ENCODE data around the gene MSH6. TPM values are rescaled to one million over a fixed set of nuclear protein-coding genes. Genes with fewer than 3 reads are reported as not detected.
A peak's percentile ranks its signal among the peaks of the same experiment; 100 is the strongest.

Gene MSH6
- total and polyA plus RNA-seq, 2 of the 13 experiments (the other 11 are each of a cell fraction or from before 2014, with no cell fraction given): 20.8 to 113 TPM

GRCh38 chr2:47779426-47779790, 3.5 kb upstream of the MSH6 start:
- no peaks in the 10 kb centered on the region for H3K9me3 ChIP-seq (ENCODE audit: low read length)
- FAIRE-seq: no peak
- peaks cover 0 to 28% of the 10 kb centered on the region in 2 experiments; a peak in 3 of 5 replicates for H3K27me3 ChIP-seq (ENCODE audit: control insufficient read depth in 1 of 2, insufficient read depth in 2 of 2, low read length in 2 of 2)
- BruUV-seq (replicated peaks): no TSS peak
- peaks cover 29% of the 10 kb centered on the region for H3K4me1 ChIP-seq (ENCODE audit: insufficient read depth, low read length)
- ATAC-seq: no peak
- H3K36me3 ChIP-seq (replicated peaks in 1 of 2; ENCODE audit: control insufficient read depth in 1 of 2, insufficient read depth in 2 of 2, low read length in 2 of 2): no peaks in the 10 kb centered on the region
- in situ Hi-C loops (cut with HindIII; ENCODE audit: extremely low pct_ligation_motif_present, low pct_unique_long_range_greater_than_20kb): no loop called here
- TF ChIP-seq CCDC6 (CRISPR knock-in tag; IDR thresholded peaks at IDR 0.05): no peak
- TF ChIP-seq HNF4G (IDR thresholded peaks at IDR 0.05; ENCODE audit: borderline replicate concordance, low read depth, low read length): no peak
- TF ChIP-seq HNF4G (CRISPR knock-in tag; IDR thresholded peaks at IDR 0.05; ENCODE audit: borderline replicate concordance, low read depth): no peak
- no peak for TF ChIP-seq DRAP1 (CRISPR knock-in tag; IDR thresholded peaks at IDR 0.05)
- no peak for TF ChIP-seq SATB2 (CRISPR knock-in tag; IDR thresholded peaks at IDR 0.05)
- no peak for TF ChIP-seq ZNF331 (CRISPR knock-in tag; IDR thresholded peaks at IDR 0.05)
- TF ChIP-seq IRF2 (CRISPR knock-in tag; IDR thresholded peaks at IDR 0.05): no peak
- TF ChIP-seq ZNF326 (CRISPR knock-in tag; IDR thresholded peaks at IDR 0.05; ENCODE audit: borderline replicate concordance): no peak
- TF ChIP-seq KAT2B (IDR thresholded peaks at IDR 0.05; ENCODE audit: borderline replicate concordance, low read depth, low read length): no peak
- H2AFZ ChIP-seq (ENCODE audit: low read length): no peak overlapping the region
- intact Hi-C loops (cut with micrococcal nuclease; ENCODE audit: unreplicated experiment): no loop called here
- no peak overlapping the region for H3K4me2 ChIP-seq (ENCODE audit: low read depth, low read length)
- peaks cover 7% of the 10 kb centered on the region for H3K79me2 ChIP-seq (ENCODE audit: insufficient read depth, low read length)
- H3K4me3 ChIP-seq (replicated peaks in 1 of 3; ENCODE audit: insufficient read depth in 1 of 3, low read depth in 2 of 3, low read length in 3 of 3): no peak overlapping the region
- ChIA-PET CTCF (ENCODE audit: low intra/inter-chr PET ratio, low total read pairs) (interaction anchor here (0.5 kb wide), 1 partner anchor 12 kb away, joined by 3 read pairs; no protein-coding TSS in a partner anchor), POLR2A (no interaction called here)
- 75% methylated on average over 8 of the region's 8 CpGs for WGBS (ENCODE audit: low lambda C conversion rate)
- no peak overlapping the region for H3K27ac ChIP-seq (ENCODE audit: extremely low read length, insufficient read depth, low read length)
- H4K20me1 ChIP-seq (ENCODE audit: insufficient read depth, low read length): peaks cover 6% of the 10 kb centered on the region
- DNase-seq (ENCODE audit: low spot score): no peak
- H3K9ac ChIP-seq (ENCODE audit: insufficient read depth, low read depth, low read length): no peak overlapping the region

- 0% methylated on average over 7 of the region's 7 CpGs for WGBS (ENCODE audit: low lambda C conversion rate)
- in situ Hi-C loops (cut with HindIII; ENCODE audit: extremely low pct_ligation_motif_present, low pct_unique_long_range_greater_than_20kb) (no loop called here), intact Hi-C loops (cut with micrococcal nuclease; ENCODE audit: unreplicated experiment) (loop anchor here (2.0 to 10.0 kb wide), 2 partner anchors 122 to 324 kb away; partner anchors contain the start of gene FBXO11)
- CTCF ChIA-PET (ENCODE audit: low intra/inter-chr PET ratio, low total read pairs): no interaction called here
- peak overlapping the region; percentile 85 for H3K9ac ChIP-seq (ENCODE audit: insufficient read depth, low read depth, low read length)
- H2AFZ ChIP-seq (ENCODE audit: low read length): peak overlapping the region; percentile 93
- peaks cover 3 to 7% of the 10 kb centered on the region in 2 experiments; a peak in 1 of 5 replicates for H3K36me3 ChIP-seq (replicated peaks in 1 of 2; ENCODE audit: control insufficient read depth in 1 of 2, insufficient read depth in 2 of 2, low read length in 2 of 2)
- peak overlapping the region; percentile 93 for H3K27ac ChIP-seq (ENCODE audit: extremely low read length, insufficient read depth, low read length)
- peaks cover 0 to 17% of the 10 kb centered on the region in 2 experiments; a peak in 3 of 5 replicates for H3K27me3 ChIP-seq (ENCODE audit: control insufficient read depth in 1 of 2, insufficient read depth in 2 of 2, low read length in 2 of 2)
- peak overlapping the region; percentile 72 to 85 (median 82) for H3K4me3 ChIP-seq (replicated peaks in 1 of 3; ENCODE audit: insufficient read depth in 1 of 3, low read depth in 2 of 3, low read length in 3 of 3)
- peak overlapping the region; percentile 87 for H3K4me2 ChIP-seq (ENCODE audit: low read depth, low read length)
- peaks cover 52% of the 10 kb centered on the region for H3K4me1 ChIP-seq (ENCODE audit: insufficient read depth, low read length)
- peaks cover 33% of the 10 kb centered on the region for H4K20me1 ChIP-seq (ENCODE audit: insufficient read depth, low read length)
- ATAC-seq (peak; percentile 18), FAIRE-seq (no peak), DNase-seq (ENCODE audit: low spot score) (peak; percentile 46)
- POLR2A ChIA-PET: interaction anchor here (0.8 to 2.5 kb wide), 11 partner anchors 8 to 667 kb away, joined by 3 to 11 read pairs (median 5); partner anchors contain the start of gene MSH2
- TSS peak; percentile 98 for BruUV-seq (replicated peaks)
- H3K9me3 ChIP-seq (ENCODE audit: low read length): no peaks in the 10 kb centered on the region
- peaks cover 36% of the 10 kb centered on the region for H3K79me2 ChIP-seq (ENCODE audit: insufficient read depth, low read length)
- TF ChIP-seq ZNF121 (CRISPR knock-in tag; IDR thresholded peaks at IDR 0.05): no peak
- TF ChIP-seq, protein P1, sequence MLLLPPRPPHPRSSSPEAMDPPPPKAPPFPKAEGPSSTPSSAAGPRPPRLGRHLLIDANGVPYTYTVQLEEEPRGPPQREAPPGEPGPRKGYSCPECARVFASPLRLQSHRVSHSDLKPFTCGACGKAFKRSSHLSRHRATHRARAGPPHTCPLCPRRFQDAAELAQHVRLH (CRISPR knock-in tag; IDR thresholded peaks at IDR 0.05; ENCODE audit: borderline replicate concordance, low read depth): no peak
- TF ChIP-seq GZF1 (CRISPR knock-in tag; IDR thresholded peaks at IDR 0.05): 0 out of 2 replicates have a peak, but pooled peaks have one; percentile 2
- TF ChIP-seq NFKBIZ (CRISPR knock-in tag; IDR thresholded peaks at IDR 0.05): 0 out of 2 replicates have a peak, but pooled peaks have one; percentile 9
- TF ChIP-seq GATAD2A (CRISPR knock-in tag; IDR thresholded peaks at IDR 0.05): peak; percentile 17; the same call in 1 of the 2 replicates
- no peak for TF ChIP-seq ZBTB4 (CRISPR knock-in tag; IDR thresholded peaks at IDR 0.05; ENCODE audit: borderline replicate concordance)
- no peak for TF ChIP-seq AHR (CRISPR knock-in tag; IDR thresholded peaks at IDR 0.05)
- peak; percentile 87; the same call in 1 of the 2 replicates for TF ChIP-seq ZNF44 (CRISPR knock-in tag; IDR thresholded peaks at IDR 0.05)
Observed at GRCh38 chr2:47782381-47782670, 619 bp upstream of the MSH6 start.
